ENCODE measurements around the gene CAMK1D.

The CAMK1D gene

GRCh38 chr10:12643279-12643678, 293.9 kb downstream of the CAMK1D start:
- no peaks in the 10 kb centered on the region for H3K9me3 ChIP-seq (ENCODE audit: control insufficient read depth, insufficient read depth, low read length)
- H4K20me1 ChIP-seq (ENCODE audit: control insufficient read depth, insufficient read depth, low read depth, low read length) = no peaks in the 10 kb centered on the region
- H3K36me3 ChIP-seq (ENCODE audit: control insufficient read depth, low read length) = no peaks in the 10 kb centered on the region
- no peak for TF ChIP-seq EZH2phosphoT487 (IDR thresholded peaks at IDR 0.05; ENCODE audit: borderline replicate concordance, low read length)
- no peak for TF ChIP-seq CTCF (IDR thresholded peaks at IDR 0.05; ENCODE audit: low read depth, low read length, poor library complexity, severe bottlenecking)
- no peak overlapping the region for H3K27ac ChIP-seq (ENCODE audit: low read depth, low read length)
- no peak overlapping the region for H3K4me3 ChIP-seq (ENCODE audit: low read length)
- no peak overlapping the region for H3K4me2 ChIP-seq (ENCODE audit: low read length)
- H3K9me2 ChIP-seq (replicated peaks; ENCODE audit: control insufficient read depth, low read length) = no peaks in the 10 kb centered on the region
- H3F3A ChIP-seq (ENCODE audit: control insufficient read depth, insufficient read depth) = no peaks in the 10 kb centered on the region
- peaks cover 27% of the 10 kb centered on the region for H3K79me2 ChIP-seq (ENCODE audit: control insufficient read depth, low read length)
- no peaks in the 10 kb centered on the region for H3K4me1 ChIP-seq (ENCODE audit: control insufficient read depth, low read length)
- no peaks in the 10 kb centered on the region for H3K27me3 ChIP-seq (ENCODE audit: control insufficient read depth, low read length)

- Histone ChIP-seq H3K9me2 (replicated peaks; ENCODE audit: control insufficient read depth, low read length) (no peaks in the 10 kb centered on the region), H3K9me3 (ENCODE audit: control insufficient read depth, insufficient read depth, low read length) (no peaks in the 10 kb centered on the region), H3K4me1 (ENCODE audit: control insufficient read depth, low read length) (no peaks in the 10 kb centered on the region), H3K27ac (ENCODE audit: low read depth, low read length) (no peak overlapping the region), H3K36me3 (ENCODE audit: control insufficient read depth, low read length) (peaks cover 6% of the 10 kb centered on the region), H3K27me3 (ENCODE audit: control insufficient read depth, low read length) (no peaks in the 10 kb centered on the region), H3F3A (ENCODE audit: control insufficient read depth, insufficient read depth) (no peaks in the 10 kb centered on the region), H3K4me3 (ENCODE audit: low read length) (no peak overlapping the region), H3K4me2 (ENCODE audit: low read length) (no peak overlapping the region), H4K20me1 (ENCODE audit: control insufficient read depth, insufficient read depth, low read depth, low read length) (no peaks in the 10 kb centered on the region), H3K79me2 (ENCODE audit: control insufficient read depth, low read length) (peaks cover 27% of the 10 kb centered on the region)
- TF ChIP-seq EZH2phosphoT487 (IDR thresholded peaks at IDR 0.05; ENCODE audit: borderline replicate concordance, low read length) (no peak), CTCF (IDR thresholded peaks at IDR 0.05; ENCODE audit: low read depth, low read length, poor library complexity, severe bottlenecking) (no peak)
Measured at GRCh38 chr10:12644380-12645144, 295.2 kb downstream of the CAMK1D start.

- Histone ChIP-seq H3K79me2 (ENCODE audit: control insufficient read depth, low read length) (peaks cover 21% of the 10 kb centered on the region), H3K27ac (ENCODE audit: low read depth, low read length) (no peak overlapping the region), H3K4me1 (ENCODE audit: control insufficient read depth, low read length) (no peaks in the 10 kb centered on the region), H3F3A (ENCODE audit: control insufficient read depth, insufficient read depth) (no peaks in the 10 kb centered on the region), H3K4me2 (ENCODE audit: low read length) (no peak overlapping the region), H3K9me3 (ENCODE audit: control insufficient read depth, insufficient read depth, low read length) (no peaks in the 10 kb centered on the region), H3K9me2 (replicated peaks; ENCODE audit: control insufficient read depth, low read length) (no peaks in the 10 kb centered on the region), H3K36me3 (ENCODE audit: control insufficient read depth, low read length) (peaks cover 11% of the 10 kb centered on the region), H4K20me1 (ENCODE audit: control insufficient read depth, insufficient read depth, low read depth, low read length) (no peaks in the 10 kb centered on the region), H3K4me3 (ENCODE audit: low read length) (no peak overlapping the region), H3K27me3 (ENCODE audit: control insufficient read depth, low read length) (no peaks in the 10 kb centered on the region)
- TF ChIP-seq EZH2phosphoT487 (IDR thresholded peaks at IDR 0.05; ENCODE audit: borderline replicate concordance, low read length) (no peak), CTCF (IDR thresholded peaks at IDR 0.05; ENCODE audit: low read depth, low read length, poor library complexity, severe bottlenecking) (no peak)
Measured at GRCh38 chr10:12645449-12645848, 296.1 kb downstream of the CAMK1D start.

Data from DOHH2 (cell line).